ENCODE data around the gene PPP2R2C.

PPP2R2C gene

DNA sequence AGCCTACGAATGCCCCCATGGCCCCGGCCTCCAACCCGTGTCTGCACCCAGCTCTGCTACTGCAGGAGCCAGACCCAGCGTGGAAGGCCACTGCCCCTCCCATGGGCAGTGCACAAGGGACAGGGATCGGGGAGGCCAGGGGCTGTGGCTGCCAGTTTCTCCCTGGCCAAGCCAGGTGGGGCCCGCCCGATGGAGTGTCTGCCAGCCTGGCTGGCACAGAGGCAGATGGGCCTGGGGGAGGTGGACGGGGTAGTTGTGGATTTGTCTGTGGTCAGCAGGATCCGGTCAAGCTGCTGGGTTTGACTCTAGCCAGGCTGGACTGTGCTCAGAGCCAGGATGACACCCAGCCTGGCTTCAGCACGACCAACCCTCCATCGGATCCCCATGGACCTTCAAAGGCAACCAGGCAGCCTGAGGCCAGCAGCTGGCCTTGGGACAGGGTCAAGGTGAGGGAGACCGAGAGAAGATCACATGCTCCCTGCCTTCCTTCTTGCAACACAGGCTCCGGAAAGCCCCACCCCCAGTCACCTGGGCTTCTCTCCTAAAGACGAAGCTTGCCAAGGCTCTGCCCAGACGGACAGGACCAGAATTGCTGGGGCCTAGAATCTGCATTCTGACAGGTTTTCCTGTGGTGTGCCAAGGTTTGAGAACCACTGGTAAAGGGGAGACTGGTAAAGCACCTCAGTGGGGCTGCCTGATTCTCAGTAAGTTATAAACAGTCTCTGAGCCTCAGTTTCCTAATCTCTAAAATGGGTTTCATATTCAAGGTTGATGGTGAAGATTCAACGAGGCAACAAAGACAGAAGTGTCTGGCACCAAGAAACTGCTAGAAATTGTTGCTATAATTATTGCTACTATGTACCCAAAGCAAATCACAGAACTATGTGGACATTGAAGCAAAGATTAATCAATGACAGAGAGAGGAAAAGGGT lies 78.6 kb downstream of the PPP2R2C start:
- DNase-seq: no peak

DNA sequence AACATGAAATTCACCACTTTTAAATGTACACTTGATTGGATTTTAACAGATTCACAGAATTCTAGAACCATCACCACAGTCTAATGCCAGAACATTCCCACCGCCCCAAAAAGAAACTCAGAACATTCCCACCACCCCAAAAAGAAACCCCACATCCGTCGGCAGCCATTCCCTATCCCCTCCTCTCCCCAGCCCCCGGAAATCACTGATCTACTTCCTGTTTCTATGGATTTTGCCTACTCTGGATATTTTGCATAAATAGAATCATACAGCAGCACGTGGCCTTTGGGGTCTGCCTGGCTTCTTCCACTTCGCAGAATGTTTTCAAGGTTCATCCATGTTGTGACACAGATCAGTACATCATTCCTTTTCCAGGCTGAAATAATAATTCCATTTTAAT lies 79.3 kb downstream of the PPP2R2C start:
- DNase-seq: no peak

DNA sequence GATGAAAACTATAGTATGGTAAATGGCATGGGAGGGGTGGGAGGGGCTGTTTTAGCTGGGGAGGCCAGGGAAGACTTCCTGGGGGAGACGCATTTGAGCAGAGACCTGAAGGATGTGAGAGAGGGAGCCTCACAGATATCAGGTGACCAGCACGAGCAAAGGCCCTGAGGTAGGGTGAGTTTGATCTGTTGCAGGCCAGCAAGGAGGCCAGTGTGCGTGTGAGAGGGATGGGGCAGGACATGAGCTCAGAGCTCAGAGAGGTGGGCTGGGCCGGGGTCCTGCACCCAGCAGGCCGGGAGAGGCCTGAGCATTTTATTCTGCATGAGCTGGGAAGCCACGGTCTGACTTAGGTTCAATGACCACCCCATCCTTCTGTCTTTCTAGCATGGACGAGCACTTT lies 80.0 kb downstream of the PPP2R2C start:
- DNase-seq: no peak

DNA sequence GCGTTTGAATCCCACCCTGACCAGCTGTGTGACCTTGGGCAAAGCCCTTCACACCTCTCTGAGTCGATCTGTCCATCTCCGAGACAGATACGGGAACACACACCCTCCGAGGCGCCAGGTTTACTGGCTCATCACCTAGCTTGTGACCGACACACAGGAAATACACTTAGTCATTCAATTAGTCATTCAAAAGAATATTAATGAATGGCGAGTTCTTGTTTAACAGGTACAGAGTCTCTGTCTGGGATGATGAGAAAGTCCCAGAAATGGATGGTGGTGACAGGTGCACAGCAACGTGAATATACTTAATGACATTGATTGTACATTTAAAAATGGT lies 80.6 kb downstream of the PPP2R2C start:
- DNase-seq: no peak

DNA sequence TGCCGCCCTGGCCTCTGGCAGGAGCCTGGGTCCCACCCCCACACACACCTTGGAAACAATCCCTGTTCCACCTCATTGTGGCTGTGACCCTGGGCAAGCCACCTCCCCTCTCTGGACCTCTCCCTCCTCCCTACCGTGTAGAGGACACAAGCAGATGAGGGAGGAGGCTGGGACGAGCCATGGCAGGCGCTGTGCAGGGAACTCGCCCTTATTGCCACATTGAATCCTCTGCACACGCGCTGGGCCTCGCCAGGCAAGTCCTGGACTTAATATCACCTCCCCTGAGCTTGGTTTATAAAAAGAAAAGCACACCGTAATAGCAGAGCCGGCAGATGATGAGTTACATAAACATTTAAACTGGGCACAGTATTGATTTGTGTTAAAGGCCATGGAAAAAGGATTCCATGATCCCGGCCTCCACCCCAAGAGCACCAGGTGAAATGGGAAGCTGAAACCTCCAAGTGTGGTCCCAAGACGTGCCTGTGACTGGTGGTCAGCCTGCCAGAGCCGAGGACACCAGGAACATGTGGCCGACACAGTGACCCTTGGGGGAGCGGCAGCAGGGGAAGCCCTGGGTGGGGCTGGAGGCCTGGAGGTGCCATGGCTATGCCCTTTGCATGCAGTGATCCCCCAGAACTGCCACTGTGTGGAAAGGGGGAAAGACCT lies 81.1 kb downstream of the PPP2R2C start:
- DNase-seq: no peak

DNA sequence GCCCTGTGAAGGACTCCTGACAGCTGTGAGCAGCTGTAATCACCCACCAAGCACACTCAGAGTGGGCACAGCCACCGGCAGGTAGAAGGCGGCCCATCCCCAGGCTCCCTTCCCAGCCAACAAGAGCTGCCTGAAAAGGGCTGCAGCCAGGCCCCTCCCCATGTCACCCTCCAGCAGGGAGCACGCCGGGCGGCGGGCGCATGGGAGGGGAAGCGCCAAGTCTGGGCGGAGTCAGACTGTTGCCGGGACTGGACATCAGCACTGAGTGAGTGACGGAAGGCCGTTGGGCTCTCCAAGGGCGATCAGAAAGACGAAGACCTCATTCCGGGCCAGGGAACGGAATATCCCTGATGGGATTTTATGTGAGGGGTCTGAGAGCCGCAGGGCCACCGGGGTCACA lies 82.1 kb downstream of the PPP2R2C start:
- no peak for DNase-seq

DNA sequence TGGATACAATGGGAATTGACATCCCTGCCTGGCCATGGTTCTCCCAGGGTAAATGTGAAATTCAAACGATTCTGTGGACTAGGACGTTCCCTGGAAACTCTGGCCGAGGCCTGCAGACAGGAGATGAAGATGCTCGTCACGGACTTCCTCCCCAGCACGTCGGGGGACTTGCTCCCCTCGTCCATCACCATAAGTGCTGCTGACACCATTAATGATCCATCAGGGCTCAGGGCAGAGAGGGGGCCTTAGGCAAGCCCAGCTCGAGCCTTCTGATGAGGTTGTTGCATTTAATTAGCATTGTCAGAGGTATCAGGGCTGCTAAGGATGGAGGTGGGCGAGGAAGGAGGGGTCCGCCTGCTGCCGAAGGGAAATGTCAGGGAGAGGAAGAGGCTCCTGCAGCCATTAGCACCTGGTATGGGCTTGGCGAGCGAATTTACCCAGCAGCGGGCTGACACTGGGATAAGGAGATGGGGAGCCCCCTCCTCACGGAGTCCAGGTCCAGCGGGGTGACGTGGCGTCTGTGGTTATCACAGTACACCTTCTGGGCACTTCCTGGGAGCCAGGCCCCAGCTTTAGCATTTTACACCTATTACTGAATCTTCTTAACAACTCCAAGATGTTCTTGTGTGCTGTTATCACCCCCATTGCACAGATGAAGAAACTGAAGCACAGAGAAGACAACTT lies 83.1 kb downstream of the PPP2R2C start:
- no peak for DNase-seq

DNA sequence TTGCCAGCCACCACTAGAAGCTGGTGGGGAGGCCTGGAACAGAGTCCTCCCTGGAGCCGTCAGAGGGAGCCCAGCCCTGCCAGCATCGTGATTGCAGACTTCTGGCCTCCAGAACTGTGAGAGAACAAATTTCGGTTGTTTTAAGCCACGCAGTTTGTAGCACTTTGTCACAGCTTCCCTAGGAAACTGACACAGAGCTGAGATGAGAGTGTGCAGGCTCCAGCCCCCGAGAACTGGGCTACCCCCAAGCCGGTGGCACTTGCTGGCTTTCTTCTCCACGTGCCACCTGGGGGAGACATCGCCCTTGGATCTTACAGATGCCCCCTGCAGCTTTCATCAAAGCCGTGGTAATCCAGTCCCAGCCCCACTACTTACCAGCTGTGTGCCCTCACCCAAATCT lies 83.7 kb downstream of the PPP2R2C start:
- no peak for DNase-seq

DNA sequence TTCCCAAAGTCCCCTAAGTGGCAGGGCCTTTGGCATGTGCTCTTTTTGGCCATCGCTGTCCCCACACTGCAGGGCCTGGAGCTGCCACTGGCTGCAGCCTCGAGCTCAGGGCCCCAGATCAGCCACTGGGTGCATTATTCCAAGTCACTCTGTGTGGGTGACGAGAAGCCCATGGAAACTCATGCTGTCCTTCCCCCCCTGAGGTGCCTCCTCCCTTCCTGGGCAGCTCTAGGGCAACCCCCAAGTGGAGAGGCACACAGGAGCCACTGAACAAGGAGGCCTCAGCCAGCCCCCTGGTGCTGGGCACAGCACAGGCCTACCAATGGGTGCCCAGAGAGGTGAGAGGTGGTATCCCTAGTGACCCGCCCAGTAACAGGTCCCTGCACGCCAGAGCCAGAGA lies 84.5 kb downstream of the PPP2R2C start:
- no peak for DNase-seq

DNA sequence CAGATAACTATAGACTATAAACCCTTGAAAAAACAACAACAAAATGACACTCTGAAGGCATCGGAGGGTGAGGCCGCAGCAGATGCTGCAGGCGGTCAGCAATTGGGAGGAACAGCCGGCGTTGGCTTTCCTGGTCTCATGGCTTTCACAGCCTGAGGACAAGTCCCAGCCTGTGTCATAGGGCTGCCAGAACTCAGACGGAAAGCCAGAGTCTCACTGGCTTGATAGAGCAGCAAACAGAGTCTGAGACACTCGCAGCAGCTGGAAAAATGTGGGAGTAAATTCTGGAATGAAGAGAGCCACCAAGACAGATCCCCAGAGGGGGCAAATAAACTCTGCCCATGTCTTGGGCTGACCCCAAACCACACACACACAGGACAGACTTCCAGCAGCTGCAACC lies 86.3 kb downstream of the PPP2R2C start:
- DNase-seq: no peak

DNA sequence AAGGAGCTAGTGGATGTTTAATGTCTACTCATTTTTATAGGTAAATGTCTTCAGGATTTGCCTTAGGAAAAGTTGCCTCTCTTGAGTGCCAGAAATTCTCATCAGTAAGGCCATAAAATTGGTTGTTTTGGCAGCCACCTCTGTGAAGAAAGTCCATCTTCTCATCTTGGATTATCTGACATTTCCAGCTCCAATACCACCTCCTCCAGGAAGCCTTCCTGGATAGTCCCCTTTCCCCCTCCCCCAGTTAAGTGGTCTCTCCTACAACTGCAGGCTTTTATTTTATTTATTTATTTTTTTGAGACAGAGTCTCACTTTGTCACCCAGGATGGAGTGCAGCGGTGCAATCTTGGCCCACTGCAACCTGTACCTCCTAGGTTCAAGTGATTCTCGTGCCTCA lies 87.1 kb downstream of the PPP2R2C start:
- DNase-seq: no peak

DNA sequence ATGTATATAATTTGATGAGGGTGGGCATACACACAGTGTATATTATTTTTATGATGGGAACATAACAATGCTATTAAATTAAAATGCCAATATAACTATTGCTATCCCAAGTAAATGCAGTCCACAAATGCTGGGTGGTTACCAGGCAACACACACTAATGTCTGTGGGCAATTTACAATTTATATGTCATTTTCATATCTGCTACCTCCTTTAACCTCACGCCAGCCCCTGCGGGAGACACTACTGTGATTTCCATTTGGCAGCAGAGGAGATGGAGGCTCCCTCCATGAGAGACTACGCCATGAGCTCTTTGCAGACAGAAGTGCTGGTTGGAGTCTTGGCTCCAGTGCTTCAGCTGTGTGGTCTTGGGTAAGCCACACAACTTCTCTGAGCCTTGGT lies 87.9 kb downstream of the PPP2R2C start:
- DNase-seq: no peak

DNA sequence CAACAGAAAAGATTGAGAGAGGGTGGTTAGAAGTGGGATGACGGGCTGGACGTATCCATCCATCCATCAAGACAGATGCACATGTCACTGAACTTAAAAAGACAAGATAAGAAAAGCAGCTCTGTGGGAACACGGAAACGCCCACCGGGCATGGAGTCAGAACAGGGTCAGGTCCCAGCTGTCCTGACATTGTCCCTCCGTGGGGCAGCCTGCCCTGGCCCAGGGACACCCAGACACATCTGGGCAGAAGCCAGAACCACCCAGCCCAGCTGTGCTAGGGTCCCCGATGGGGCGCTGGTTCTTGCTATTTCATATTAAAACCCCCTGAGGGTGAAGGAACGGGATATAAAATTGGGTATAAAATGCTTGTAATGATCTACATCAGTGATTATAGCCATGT lies 88.5 kb downstream of the PPP2R2C start:
- DNase-seq: no peak

DNA sequence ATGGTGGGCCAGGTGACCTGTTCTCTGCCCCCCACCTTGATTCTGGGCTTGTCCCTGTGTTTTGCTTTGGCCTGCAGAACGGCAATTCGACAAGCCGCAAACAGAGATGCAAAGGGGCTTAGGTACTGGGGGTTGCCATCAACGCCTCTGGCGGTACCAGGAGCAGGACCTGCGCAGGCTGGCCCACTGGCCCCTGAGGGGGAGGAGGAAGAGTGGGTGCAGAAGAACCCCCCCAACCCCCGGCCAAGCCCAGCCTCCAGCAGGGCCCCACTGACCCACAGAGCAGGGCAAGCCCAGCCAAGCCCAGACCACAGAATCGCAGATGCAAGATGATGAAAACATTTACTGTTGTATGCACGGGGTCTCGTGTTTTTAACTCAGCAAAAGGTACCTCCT lies 89.4 kb downstream of the PPP2R2C start:
- DNase-seq: no peak

DNA sequence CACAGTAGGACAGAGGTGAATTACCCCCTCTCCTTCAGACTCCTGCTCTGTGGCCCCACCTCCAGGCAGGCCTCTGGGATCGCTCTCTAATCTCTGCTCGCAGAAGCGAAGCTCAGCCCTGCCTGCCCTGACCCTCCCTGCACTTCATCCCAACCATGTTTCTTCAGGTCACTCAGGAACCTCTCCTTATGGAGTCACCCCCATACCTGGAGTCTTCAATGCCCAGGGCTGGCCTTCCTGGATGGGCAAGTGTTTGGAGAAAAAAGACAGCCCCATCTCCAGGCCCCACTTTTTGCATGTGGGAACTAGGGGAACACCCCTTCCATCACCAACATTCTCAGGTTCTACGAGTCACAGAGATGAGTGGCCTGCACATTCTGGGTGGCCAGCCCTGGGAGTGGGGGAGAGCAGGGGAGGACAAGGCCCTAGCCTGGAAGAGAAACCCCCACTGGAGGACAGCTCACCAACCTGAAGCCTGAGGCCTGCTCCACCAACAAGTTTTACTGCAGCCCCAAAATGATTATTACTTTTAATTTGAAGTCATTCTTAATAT lies 90.8 kb downstream of the PPP2R2C start:
- DNase-seq: no peak

DNA sequence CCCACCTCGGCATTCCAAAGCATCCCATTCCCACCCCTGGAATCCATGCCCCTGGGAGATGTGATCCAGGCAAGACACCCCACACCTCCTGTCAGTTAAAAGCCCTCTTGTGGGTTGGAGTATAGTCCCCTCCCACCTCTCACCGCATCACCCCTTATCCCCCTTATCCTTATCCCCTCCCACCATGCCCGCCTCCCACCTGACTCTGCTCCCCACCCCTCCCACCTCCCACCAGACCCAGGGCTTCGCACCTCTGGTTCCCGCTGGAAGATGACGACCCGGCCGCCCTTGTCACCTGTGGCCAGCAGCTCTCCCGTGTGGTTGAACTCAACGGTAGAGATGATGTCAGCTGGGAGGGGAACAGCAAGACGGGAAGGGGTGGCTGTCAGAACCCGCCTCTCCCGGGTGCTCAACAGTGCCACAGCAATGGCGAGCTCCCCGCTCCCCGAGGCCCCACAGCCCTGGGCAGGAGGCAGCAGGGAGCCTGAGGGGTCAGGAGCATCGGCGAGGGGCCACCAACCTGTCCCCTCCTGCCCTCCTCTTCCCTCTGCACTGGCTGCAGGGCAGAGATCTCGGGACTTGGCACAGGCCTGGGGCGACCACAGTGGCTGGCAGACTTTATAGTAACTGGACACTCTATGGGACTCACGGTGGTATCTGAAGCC lies 91.5 kb downstream of the PPP2R2C start:
- no peak for DNase-seq

DNA sequence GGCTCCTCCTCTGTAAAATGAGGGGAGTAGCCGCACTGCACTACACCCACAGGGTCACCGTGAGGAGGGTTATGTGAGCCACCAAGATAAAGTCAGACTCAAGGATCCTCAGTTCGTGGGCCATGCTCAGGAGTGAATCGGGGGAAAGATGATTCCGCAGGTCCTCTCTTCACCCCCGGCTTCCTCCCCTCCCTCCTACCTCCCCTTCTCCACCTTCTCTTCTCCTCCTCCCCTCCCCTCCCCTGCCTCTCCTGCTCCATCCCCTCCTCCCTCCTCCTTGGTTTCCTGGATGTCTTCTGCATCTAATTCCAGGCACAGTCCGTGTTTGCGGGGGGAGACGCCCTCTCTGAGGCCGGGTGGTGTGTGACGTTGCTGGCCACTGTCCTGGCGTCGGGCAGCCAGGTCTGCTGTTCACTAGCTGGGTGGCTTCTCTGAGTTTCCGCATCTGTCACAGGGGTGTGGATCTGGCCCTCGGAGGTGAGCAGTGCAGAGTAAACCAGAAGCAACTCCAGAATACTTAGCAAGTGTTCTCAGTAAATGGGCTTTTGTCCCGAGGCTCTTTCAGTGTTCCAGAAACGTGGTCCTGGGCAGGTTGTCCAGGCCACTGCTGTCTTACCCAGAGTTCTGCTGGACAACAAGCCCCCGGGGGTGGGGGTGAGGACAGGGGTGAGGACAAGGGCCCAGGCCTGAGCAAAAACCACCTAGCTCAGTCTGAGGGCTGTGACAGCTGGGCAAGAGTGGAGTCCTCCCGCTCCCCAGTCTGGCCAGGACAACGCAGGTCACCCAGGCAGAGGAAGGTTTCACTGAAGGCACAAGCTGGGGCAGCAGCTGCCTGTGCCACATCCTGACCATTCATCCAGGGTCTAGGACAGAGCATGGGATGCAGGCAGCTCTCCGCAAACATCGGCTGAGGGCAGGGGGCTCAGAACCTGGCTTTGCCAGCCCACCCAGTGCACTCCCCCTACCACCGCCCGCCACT lies 92.4 kb downstream of the PPP2R2C start:
- no peak for DNase-seq

DNA sequence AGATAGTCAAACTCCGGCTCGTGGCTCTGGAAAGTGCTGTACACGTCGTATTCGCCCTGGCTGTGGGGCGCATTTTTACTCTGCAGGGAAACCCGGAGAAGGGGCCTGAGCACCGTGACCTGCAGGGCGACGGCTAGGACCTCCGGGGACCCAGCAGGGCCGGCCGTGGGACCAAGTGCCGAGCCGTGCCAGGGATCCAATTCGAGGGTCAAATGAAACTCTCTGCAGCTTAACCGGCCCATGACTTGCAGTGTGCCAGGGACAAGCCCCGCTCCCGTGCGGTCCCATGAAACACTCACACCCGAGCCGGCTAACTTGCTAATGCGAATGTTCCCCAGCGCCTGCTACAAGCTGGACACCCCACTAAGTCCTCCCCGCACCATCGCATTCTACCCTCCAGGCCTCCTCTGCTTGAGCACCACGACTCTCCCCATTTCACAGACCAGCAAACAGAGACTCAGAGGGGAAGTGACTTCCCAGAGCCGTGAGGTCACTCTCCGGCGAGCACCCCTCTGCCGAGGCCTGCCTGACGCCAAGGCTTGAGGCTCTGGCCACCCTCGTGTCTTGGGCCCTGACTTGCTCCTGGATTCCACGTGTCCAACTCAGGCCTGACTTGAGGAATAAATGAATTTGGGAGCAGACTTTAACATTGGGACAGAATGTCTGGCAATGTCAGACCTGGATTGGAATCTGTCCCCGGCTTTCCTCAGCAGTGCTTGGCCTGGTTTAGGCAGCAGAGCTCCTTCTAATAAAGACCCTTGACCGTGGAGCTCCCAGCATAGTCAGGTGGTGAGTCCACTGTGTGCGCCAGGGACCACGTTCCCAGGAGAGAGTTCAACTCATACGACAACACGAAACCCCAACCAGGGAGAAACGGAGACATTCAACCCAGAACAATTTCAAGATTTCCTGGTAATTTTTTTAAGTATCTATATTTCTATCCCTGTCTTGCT lies 93.6 kb downstream of the PPP2R2C start:
- DNase-seq: no peak

DNA sequence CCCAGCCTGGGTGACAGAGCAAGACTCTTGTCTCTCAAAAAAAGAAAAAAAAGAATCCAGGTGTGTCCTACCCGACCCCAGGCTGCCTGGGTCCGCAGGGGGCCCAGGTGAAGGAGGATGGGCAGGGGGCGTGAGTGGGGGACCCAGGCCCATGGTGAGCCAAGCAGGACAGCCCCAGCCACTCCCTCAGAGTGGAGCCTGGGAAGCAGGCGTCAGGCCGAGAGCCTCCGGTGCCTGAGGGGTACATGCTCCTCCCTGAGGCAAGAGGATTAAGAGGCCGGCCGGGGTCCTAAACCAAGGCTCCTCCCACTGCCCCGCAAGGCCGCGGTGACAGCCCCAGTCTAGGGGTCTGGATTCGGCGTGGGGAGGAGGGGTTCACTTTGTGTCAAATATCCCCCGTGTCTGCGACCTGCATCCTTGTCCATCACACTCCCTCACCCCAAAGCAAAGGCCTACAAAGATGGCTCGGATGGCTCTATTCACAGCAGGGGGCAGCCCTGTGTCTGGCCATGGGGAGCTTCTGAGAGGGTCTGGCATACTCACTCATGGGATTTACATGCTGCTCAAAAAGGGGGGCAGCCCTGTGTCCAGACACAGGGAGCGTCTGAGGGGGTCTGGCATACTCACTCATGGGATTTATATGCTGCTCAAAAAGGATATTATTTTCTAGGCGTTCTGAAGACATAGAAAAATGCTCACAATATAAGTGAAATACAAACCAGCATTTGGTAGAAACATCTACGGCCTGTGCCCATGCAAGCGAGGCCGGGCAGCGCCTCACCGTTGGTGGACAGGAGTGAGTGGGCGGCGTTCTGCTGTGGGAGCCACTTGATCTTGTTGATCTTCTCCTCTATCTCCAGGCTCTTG lies 94.6 kb downstream of the PPP2R2C start:
- DNase-seq: no peak

All from activated CD4-positive, alpha-beta T cell treated with anti-CD3 and anti-CD28 coated beads for 1 hour (primary cell).